CD4-positive, alpha-beta T cell (primary cell): ENCODE measurements around the gene TENT5C. TPM values are rescaled to one million over a fixed set of nuclear protein-coding genes. Genes with fewer than 3 reads are reported as not detected.

Experiments used
- ATAC-seq: fragments of 200-7000 bp; cut with Tn5 transposase; one replicate; pipeline ENCODE4 v1.10.0; 2022; ENCODE audit warnings: mild to moderate bottlenecking; ENCODE audit not compliant: poor library complexity
- CTCF ChIA-PET: fragments of 350-600 bp; sonication (Branson Sonifier 250); formaldehyde crosslinking; loops from one replicate; lab custom pipeline; 2021; ENCODE audit warnings: antibody characterized with exemption, inconsistent platforms; lab: Charles Lee
- POLR2A ChIA-PET: fragments of 350-600 bp; sonication (Branson Sonifier 250); formaldehyde crosslinking; loops from one replicate; lab custom pipeline; 2021; ENCODE audit warnings: antibody characterized with exemption, inconsistent platforms; lab: Charles Lee
- DNase-seq, 14 experiments: peaks; one replicate each; pipeline ENCODE4 v3.0.0-alpha.2; 2013 to 2020; ENCODE audit warnings: mixed read lengths in 2 of 14
- H3K27ac ChIP-seq, 2 donors: one replicate each; pipeline versions ENCODE4 v1.5.1 to v1.7.0; 2013; ENCODE audit warnings: low read length in 2 of 2, low read depth in 1 of 2, mild to moderate bottlenecking in 1 of 2
- H3K27me3 ChIP-seq, 2 experiments: 1 replicate in 1 of 2; 2 replicates in 1 of 2; pipeline versions ENCODE4 v1.6.1 to v1.7.0; 2013; ENCODE audit warnings: low read length in 2 of 2, control low read depth in 1 of 2, mild to moderate bottlenecking in 1 of 2, moderate library complexity in 1 of 2; ENCODE audit not compliant: insufficient read depth in 2 of 2, control insufficient read depth in 1 of 2
- H3K36me3 ChIP-seq: one replicate; pipeline ENCODE4 v1.6.1; 2013; ENCODE audit warnings: low read length, control low read depth; ENCODE audit not compliant: insufficient read depth
- H3K4me1 ChIP-seq: one replicate; pipeline ENCODE4 v1.6.1; 2013; ENCODE audit warnings: low read length, control low read depth; ENCODE audit not compliant: insufficient read depth
- H3K4me3 ChIP-seq: one replicate; pipeline ENCODE4 v1.5.1; 2013; ENCODE audit warnings: mild to moderate bottlenecking, low read length, moderate library complexity
- H3K9me3 ChIP-seq, 2 experiments: 1 replicate in 1 of 2; 2 replicates in 1 of 2; pipeline versions ENCODE4 v1.6.1 to v1.7.0; 2013; ENCODE audit warnings: low read length in 2 of 2, mild to moderate bottlenecking in 2 of 2, control low read depth in 1 of 2, moderate library complexity in 1 of 2; ENCODE audit not compliant: control insufficient read depth in 1 of 2, insufficient read depth in 1 of 2
- H3K27ac Mint-ChIP-seq: one replicate; pipeline ENCODE4 v1.8.0; 2020; ENCODE audit warnings: mixed read lengths
- H3K27me3 Mint-ChIP-seq: one replicate; pipeline ENCODE4 v1.8.0; 2021; ENCODE audit warnings: mixed read lengths
- H3K36me3 Mint-ChIP-seq: one replicate; pipeline ENCODE4 v1.8.0; 2021; ENCODE audit warnings: low read depth, mixed read lengths
- H3K4me1 Mint-ChIP-seq: one replicate; pipeline ENCODE4 v1.8.0; 2021; ENCODE audit warnings: low read depth, mixed read lengths
- H3K4me3 Mint-ChIP-seq: one replicate; pipeline ENCODE4 v1.8.0; 2020; ENCODE audit warnings: mild to moderate bottlenecking, mixed read lengths
- H3K9me3 Mint-ChIP-seq: one replicate; pipeline ENCODE4 v1.8.0; 2020; ENCODE audit warnings: mixed read lengths
- CTCF ChIP-seq: fragments of 200-600 bp; IDR thresholded peaks from one replicate; pipeline ENCODE4 v1.8.0; 2022; ENCODE audit warnings: antibody characterized with exemption, mild to moderate bottlenecking
- intact Hi-C, 2 experiments: fragments of 100-400 bp; cut with DNase I in 1 of 2; cut with micrococcal nuclease in 1 of 2; formaldehyde crosslinking; loops; one replicate each; pipeline versions ENCODE4 v1.15.1 to v1.9.0; 2023 to 2025; cut with DNase I, micrococcal nuclease
- total RNA-seq, 174 experiments: library from RNA in 2 of 174; stranded (reverse) in 2 of 174; gene quantifications; one replicate each; pipeline ENCODE4 v1.2.3 and lab custom pipeline; 2021 to 2026

The TENT5C gene
- total RNA-seq, 2 experiments from 2014 or later = 122 to 123 TPM

DNA sequence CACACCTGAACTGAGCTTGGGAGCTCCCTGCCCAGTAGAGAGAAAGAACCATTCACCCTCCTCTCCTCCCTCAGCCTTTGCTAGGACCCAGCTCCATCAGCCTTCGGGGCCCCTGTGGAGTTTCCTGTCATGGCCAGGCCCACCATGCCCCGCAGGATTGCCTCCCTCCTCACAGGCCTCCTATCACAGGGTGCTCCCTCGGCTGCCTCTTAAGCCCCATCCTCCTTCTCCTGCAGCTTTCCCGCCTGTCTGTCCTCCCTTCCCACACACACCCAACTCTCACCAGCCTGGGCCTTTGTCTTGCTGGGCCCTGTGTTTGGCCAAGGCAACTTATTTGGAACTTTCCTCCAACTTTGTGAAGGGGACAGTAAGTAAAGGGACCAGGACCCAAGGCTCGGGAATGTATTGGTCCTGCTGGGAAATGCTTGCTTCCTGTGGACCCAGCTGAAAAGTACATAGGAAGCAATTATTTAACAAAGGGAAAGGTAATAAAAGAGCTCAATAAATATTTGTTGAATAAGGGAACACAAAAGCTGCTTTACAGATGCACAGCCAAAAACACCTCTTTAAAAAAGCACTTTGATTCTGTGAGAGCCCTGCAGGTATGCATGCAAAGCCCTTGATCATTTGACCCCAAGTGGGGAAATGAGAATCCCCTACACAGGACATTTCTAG is 31.6 kb upstream of the TENT5C start:
- Histone ChIP-seq H3K4me3 (no peak overlapping the region), H3K9me3 (no peaks in the 10 kb centered on the region), H3K27me3 (no peaks in the 10 kb centered on the region), H3K27ac (no peak overlapping the region), H3K36me3 (no peaks in the 10 kb centered on the region), H3K4me1 (peaks cover 23% of the 10 kb centered on the region)
- DNase-seq = no peak
- H3K4me3 Mint-ChIP-seq = no peak overlapping the region
- H3K4me1 Mint-ChIP-seq = peaks cover 30% of the 10 kb centered on the region
- H3K27ac Mint-ChIP-seq = no peak overlapping the region
- no peaks in the 10 kb centered on the region for H3K27me3 Mint-ChIP-seq
- no peak for TF ChIP-seq CTCF
- no peaks in the 10 kb centered on the region for H3K9me3 Mint-ChIP-seq
- intact Hi-C loops = no loop called here
- CTCF ChIA-PET = no interaction called here
- no peak for ATAC-seq
- no peaks in the 10 kb centered on the region for H3K36me3 Mint-ChIP-seq
- POLR2A ChIA-PET = no interaction called here

- DNase-seq (peak in 1 of 14 experiments; percentile 19), ATAC-seq (no peak)
- H3K4me1 Mint-ChIP-seq = peaks cover 26% of the 10 kb centered on the region
- H3K27ac Mint-ChIP-seq = no peak overlapping the region
- no peaks in the 10 kb centered on the region for H3K27me3 ChIP-seq
- POLR2A ChIA-PET = no interaction called here
- no peak overlapping the region for H3K4me3 ChIP-seq
- no peaks in the 10 kb centered on the region for H3K9me3 Mint-ChIP-seq
- H3K36me3 ChIP-seq = no peaks in the 10 kb centered on the region
- H3K36me3 Mint-ChIP-seq = no peaks in the 10 kb centered on the region
- H3K27me3 Mint-ChIP-seq = no peaks in the 10 kb centered on the region
- H3K27ac ChIP-seq = no peak overlapping the region
- TF ChIP-seq CTCF = no peak
- CTCF ChIA-PET = no interaction called here
- peaks cover 23% of the 10 kb centered on the region for H3K4me1 ChIP-seq
- H3K4me3 Mint-ChIP-seq = no peak overlapping the region
- no peaks in the 10 kb centered on the region for H3K9me3 ChIP-seq
- intact Hi-C loops = no loop called here
These were observed 30.1 kb upstream of the TENT5C start for GRCh38 chr1:117575586-117576225.

DNA sequence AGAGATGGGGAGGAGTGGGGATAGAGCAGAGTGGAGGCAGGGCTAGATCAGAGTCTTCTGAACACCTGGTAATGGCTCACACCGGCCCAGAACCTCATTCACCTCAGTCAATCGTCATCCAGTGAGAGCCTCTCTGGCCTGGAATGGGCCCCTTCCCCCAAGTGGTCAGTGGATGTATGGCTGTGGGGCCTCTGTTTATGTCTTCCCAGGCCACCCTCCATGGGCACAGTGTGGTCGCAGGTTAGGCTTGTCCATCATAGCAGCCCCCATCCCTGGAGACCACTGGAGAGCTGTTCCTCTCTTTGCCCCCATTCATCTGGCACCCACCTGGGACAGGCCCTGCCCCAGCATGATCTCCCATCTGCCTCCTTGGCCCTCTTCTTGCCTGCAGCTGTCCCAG is 29.6 kb upstream of the TENT5C start:
- Histone ChIP-seq H3K27ac (no peak overlapping the region), H3K27me3 (no peaks in the 10 kb centered on the region), H3K9me3 (no peaks in the 10 kb centered on the region), H3K36me3 (no peaks in the 10 kb centered on the region), H3K4me1 (peaks cover 23% of the 10 kb centered on the region), H3K4me3 (no peak overlapping the region)
- ChIA-PET POLR2A (no interaction called here), CTCF (no interaction called here)
- Mint-ChIP-seq H3K4me1 (peaks cover 26% of the 10 kb centered on the region), H3K9me3 (no peaks in the 10 kb centered on the region), H3K27ac (no peak overlapping the region), H3K4me3 (no peak overlapping the region), H3K27me3 (no peaks in the 10 kb centered on the region), H3K36me3 (no peaks in the 10 kb centered on the region)
- no peak for ATAC-seq
- TF ChIP-seq CTCF = no peak
- intact Hi-C loops = no loop called here
- no peak for DNase-seq
